Left ventricle myocardium inferior (tissue), 1 donor: ENCODE results near the gene PPAN. TPM values are rescaled to one million over a fixed set of nuclear protein-coding genes. Genes with fewer than 3 reads are reported as not detected.
A peak's percentile ranks its signal among the peaks of the same experiment; 100 is the strongest.

Experiments
- DNase-seq: peaks from one replicate; pipeline ENCODE4 v3.0.0-alpha.2; 2020
- H3K27ac ChIP-seq: fragments of 200-600 bp; replicated peaks from 2 replicates; pipeline ENCODE4 v1.8.0; 2021
- H3K27me3 ChIP-seq: fragments of 200-600 bp; 2 replicates; pipeline ENCODE4 v1.8.0; 2021; ENCODE audit warnings: low read depth
- H3K36me3 ChIP-seq: fragments of 200-600 bp; 2 replicates; pipeline ENCODE4 v1.8.0; 2021
- H3K4me1 ChIP-seq: fragments of 200-600 bp; 2 replicates; pipeline ENCODE4 v1.8.0; 2021
- H3K4me3 ChIP-seq: fragments of 200-600 bp; 2 replicates; pipeline ENCODE4 v1.8.0; 2021; ENCODE audit warnings: mild to moderate bottlenecking, moderate library complexity
- H3K9me3 ChIP-seq: fragments of 200-600 bp; replicated peaks from 2 replicates; pipeline ENCODE4 v1.8.0; 2021
- intact Hi-C: fragments of 100-400 bp; cut with micrococcal nuclease; formaldehyde crosslinking; loops from one replicate; pipeline ENCODE4 v1.11.0; 2022
- total RNA-seq: library from RNA; stranded (reverse); fragmentation: NEBNext Ultra II Directional; extraction: Animal tissue kit (Norgen Biotek cat#: 25700); gene quantifications from one replicate; pipeline ENCODE4 v1.2.1, GENCODE V29; 2021
- TF ChIP-seq, protein P1 (sequence below): fragments of 200-600 bp; IDR thresholded peaks from 2 replicates; pipeline ENCODE4 v1.8.0; 2021; ENCODE audit warnings: antibody characterized with exemption, mild to moderate bottlenecking, borderline replicate concordance
- donor health status: DM: no; HTN: yes; CAD: no; lungs with severe emphysema.

The PPAN gene
- total RNA-seq, 1 donor from 2014 or later: 23.6 TPM

DNA sequence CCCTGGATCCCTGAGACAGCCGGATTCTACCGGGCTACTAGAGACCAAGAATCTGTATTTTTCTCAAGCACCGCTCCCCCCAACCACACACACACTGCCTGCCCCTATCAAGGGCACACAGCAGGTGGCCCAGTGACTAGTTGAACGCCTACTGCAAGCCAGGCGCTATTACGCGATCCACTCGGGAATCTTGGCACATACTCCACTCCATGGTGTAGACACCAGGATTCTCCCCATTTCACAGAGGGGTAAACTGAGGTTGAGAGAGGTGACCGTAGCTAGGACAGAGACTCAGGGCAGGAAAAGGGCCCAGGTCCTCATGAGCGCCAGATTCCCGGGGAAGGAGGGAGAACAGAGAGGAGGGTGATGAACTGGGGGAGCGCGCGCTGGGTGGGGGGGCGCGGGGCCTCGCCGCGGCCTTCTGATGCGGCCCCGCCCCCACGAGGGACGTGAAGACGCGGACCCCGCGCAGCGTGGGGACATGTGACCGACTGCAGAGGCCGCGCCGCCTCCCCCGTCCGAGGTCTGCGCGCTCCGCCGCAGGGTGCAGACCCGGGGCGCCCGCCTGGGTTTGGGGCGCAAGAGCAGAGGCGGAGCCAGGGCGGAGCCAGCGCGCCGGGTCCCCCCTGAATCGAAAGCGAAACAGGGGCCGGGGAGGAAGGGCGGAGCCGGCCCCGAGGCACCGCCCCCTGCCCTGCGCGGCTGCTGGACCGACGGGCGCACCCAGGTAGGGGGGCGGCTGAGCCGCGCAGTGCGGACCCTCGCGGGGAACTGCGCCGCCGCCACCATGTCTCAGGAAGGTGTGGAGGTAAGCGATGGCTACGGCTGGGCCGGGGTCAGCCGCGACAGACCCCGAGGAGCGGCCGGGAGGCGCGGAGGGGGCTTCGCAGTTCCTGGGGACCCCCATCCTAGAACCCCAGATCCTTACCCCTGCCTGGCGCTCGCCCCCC lies 20.2 kb upstream of the PPAN start, which contains the start of gene SHFL:
Gene SHFL, plus strand, starts transcription at position 677 of the 950 bp plus-strand sequence. Its CDS starts 111 bp downstream, at position 788.
- Histone ChIP-seq H3K27me3 (no peaks in the 10 kb centered on the region), H3K4me1 (peaks cover 18% of the 10 kb centered on the region), H3K4me3 (peak within 1 kb of the TSS; percentile 99), H3K9me3 (peaks cover 3% of the 10 kb centered on the region), H3K36me3 (peaks cover 17% of the 10 kb centered on the region), H3K27ac (peak within 1 kb of the TSS; percentile 96)
- intact Hi-C loops: no loop called here
- TF ChIP-seq, protein P1, sequence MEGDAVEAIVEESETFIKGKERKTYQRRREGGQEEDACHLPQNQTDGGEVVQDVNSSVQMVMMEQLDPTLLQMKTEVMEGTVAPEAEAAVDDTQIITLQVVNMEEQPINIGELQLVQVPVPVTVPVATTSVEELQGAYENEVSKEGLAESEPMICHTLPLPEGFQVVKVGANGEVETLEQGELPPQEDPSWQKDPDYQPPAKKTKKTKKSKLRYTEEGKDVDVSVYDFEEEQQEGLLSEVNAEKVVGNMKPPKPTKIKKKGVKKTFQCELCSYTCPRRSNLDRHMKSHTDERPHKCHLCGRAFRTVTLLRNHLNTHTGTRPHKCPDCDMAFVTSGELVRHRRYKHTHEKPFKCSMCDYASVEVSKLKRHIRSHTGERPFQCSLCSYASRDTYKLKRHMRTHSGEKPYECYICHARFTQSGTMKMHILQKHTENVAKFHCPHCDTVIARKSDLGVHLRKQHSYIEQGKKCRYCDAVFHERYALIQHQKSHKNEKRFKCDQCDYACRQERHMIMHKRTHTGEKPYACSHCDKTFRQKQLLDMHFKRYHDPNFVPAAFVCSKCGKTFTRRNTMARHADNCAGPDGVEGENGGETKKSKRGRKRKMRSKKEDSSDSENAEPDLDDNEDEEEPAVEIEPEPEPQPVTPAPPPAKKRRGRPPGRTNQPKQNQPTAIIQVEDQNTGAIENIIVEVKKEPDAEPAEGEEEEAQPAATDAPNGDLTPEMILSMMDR: no peak
- peak; percentile 72 for DNase-seq

DNA sequence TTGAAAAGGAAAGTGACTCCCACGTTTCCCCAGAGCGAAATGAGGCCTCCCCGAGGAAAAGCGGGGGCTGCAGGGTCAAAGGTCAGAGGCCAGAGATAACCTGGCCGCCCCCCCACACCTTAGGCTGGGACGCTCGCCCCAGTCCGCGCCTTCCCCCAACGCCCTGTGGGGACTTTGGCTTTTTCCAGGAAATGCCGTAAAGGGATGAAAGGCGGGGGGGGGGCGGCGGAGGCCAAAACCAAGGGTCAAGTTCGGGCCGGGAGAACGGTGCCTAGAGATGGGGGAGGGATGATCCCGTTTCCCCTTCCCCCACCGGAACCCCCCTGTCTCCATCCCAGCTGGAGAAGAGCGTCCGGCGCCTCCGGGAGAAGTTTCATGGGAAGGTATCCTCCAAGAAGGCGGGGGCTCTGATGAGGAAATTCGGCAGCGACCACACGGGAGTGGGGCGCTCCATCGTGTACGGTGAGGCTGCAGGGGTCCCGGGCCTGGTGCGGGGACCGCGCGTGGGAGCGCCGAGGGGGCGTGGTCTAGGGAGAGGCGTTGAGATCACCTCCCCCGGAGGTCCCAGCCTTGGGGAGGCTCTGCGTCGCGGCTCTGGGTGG lies 19.5 kb upstream of the PPAN start:
- Histone ChIP-seq H3K9me3 (peaks cover 5% of the 10 kb centered on the region), H3K27ac (peak overlapping the region; percentile 96), H3K4me3 (peak overlapping the region; percentile 99), H3K36me3 (peaks cover 22% of the 10 kb centered on the region), H3K4me1 (peaks cover 18% of the 10 kb centered on the region), H3K27me3 (no peaks in the 10 kb centered on the region)
- TF ChIP-seq, protein P1: no peak
- DNase-seq: no peak
- intact Hi-C loops: no loop called here

DNA sequence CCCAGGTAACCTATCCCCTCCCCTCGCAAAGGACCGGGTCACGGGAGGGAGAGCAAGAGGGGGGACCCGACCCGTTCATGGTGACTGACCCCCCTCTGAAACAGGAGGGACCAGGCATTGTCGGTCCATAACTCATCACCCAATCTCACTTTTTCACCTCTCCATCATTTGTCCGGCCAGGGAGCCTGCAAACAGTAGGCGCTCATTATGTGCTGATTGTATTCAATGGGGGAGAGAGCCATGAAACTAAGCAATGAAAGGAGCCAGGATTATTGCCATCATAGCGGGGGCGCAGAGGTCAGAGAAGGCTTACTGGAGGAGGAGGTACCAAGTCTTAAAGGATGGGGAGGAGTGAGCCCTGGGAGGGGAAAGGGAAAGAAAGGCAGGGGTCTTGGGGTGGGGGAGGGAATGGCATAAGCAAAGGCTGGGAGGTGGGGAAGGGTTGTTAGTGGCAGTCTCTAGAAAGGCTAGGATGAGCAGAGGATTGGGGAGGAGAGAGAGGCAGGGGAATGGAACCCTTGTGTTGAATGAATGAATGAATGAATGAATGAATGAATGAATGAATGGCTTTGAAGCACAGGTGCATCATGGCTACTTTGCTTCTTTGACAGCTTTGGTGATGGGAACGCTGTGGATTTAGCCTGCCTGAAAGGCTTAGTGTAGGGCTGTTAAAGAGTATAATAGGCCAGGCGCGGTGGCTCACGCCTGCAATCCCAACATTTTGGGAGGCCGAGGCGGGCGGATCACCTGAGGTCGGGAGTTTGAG lies 18.7 kb upstream of the PPAN start:
- H3K9me3 ChIP-seq: peaks cover 5% of the 10 kb centered on the region
- TF ChIP-seq, protein P1: no peak
- DNase-seq: no peak
- H3K27ac ChIP-seq: peak overlapping the region; percentile 96
- H3K27me3 ChIP-seq: no peaks in the 10 kb centered on the region
- peaks cover 18% of the 10 kb centered on the region for H3K4me1 ChIP-seq
- peaks cover 30% of the 10 kb centered on the region for H3K36me3 ChIP-seq
- intact Hi-C loops: no loop called here
- peak overlapping the region; percentile 99 for H3K4me3 ChIP-seq

DNA sequence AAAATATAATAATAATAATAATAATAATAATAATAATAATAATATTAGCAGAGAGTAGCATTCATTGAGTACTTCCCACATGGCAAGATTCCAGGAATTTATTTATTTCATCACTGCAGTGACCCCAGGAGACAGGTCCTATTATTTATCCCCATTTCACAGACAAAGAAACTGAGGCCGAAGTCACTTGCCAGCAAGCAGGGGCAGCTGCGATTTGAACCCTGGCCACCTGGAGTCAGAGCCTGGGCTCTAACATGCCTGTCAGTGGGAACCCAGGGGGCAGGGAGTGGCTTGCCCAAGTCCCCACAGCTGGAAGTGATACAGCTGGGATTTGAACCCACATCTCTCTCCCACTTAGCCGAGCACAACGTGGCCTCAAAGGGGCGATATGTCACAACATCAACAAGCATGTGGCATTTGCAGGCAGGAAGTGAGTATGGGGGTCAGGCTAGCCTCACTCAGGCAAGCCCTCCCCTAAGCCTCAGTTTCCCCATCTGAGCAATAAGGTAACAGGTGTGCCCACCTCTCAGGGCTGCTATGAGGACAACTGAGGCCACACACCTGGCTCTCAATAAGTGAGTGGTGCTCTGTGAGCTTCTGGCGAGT lies 17.1 kb upstream of the PPAN start:
- intact Hi-C loops: no loop called here
- DNase-seq: no peak
- Histone ChIP-seq H3K27me3 (no peaks in the 10 kb centered on the region), H3K9me3 (peaks cover 5% of the 10 kb centered on the region), H3K4me3 (no peak overlapping the region), H3K27ac (no peak overlapping the region), H3K4me1 (peaks cover 18% of the 10 kb centered on the region), H3K36me3 (peaks cover 32% of the 10 kb centered on the region)
- TF ChIP-seq, protein P1: no peak

DNA sequence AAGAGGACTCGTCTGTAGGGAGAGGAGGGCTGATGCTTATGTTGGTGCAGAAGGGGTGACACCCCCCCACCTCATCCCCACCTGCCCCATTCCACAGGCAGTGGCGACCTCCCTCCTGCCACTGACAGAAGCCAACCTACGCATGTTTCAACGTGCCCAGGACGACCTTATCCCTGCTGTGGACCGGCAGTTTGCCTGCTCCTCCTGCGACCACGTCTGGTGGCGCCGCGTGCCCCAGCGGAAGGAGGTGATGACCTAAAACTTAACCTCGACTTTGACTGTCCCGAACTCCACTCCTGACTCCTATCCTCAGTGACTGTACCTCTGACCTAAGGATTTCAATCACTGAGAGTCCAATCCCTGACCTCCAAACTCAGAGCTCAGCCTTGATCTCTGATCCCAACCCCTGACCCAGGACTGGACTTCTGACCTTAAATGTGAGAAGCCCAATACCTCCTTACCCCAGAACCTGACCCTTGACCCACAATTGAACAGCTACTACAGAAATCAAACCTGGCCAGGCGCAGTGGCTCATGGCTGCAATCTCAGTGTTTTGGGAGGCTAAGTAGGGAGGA lies 16.3 kb upstream of the PPAN start:
- Histone ChIP-seq H3K4me1 (peaks cover 18% of the 10 kb centered on the region), H3K27me3 (peaks cover 3% of the 10 kb centered on the region), H3K9me3 (peaks cover 5% of the 10 kb centered on the region), H3K4me3 (no peak overlapping the region), H3K27ac (no peak overlapping the region), H3K36me3 (peaks cover 32% of the 10 kb centered on the region)
- TF ChIP-seq, protein P1: no peak
- intact Hi-C loops: no loop called here
- no peak for DNase-seq
